ENCODE data around the gene SPATA31D4.
"Not testable (repeated sequence)": the region's sequence is repeated elsewhere in the genome, so short reads cannot be mapped to it uniquely, and the experiment has no call there.

Gene SPATA31D4

DNA sequence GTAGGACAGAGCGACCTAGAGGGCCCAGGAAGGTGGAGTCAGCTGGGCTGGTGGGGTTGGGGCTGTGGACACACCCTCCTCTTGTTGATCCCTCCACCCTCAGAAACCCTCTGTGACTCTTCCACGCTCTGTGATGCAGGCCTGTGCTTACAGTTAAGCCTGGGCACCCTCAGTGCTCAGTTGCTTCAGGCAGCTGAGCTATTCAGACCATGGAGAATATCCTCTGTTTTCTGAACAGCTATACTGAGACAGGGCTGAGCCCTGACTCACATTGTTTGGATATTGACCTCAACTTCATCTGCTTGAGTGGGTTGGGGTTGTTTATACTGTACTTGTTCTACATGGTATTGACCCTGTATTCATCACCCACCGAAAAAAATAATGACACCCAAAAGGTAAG is at the start of gene SPATA31D4:
Gene SPATA31D4 (plus strand): TSS at position 124 of the 400 bp plus-strand sequence. CDS start 86 bp downstream, at position 210.
- not testable (repeated sequence) for DNase-seq (ENCODE audit: low read depth in 2 of 2)

DNA sequence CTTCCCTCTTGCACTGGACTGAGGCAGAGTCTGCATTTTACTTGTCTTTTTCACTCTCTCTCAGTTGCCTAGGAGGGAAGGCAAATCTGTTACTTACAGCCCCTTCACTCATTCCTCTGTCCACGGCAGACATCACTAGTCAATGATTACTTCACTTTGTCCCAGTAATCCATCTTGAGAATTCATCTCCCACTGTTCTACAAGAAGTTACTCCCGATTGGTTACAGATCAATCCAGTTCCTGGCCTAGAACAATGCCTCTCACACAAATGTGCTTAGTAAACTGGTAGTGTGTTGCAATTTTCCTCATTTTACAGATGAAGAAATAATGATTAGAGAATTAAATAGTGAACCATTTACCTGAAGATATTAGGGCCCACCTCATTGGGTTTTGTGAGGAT is 49.7 kb upstream of the SPATA31D4 start:
- no peak for DNase-seq (ENCODE audit: low read depth in 2 of 2)

DNA sequence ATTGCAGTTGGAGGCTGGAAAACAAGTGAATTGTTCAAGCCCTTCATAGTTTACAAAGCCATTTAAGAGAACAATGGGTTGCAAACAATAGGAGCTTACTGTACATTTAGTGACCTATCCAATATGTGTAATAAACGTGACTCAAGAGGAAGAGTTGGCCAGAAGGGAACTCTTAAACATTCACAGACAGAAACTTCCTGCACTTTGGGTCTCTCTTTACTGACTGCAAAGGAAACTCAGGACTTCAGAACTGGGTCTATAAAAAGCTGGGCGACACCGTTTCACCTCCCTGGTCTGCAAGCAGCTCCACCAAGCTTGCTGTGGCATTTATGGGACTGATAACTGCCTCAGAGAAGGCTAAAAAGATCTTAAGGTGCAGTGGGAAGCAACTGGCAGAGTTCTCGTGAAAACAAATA is 48.7 kb upstream of the SPATA31D4 start:
- no peak for DNase-seq (ENCODE audit: low read depth in 2 of 2)

DNA sequence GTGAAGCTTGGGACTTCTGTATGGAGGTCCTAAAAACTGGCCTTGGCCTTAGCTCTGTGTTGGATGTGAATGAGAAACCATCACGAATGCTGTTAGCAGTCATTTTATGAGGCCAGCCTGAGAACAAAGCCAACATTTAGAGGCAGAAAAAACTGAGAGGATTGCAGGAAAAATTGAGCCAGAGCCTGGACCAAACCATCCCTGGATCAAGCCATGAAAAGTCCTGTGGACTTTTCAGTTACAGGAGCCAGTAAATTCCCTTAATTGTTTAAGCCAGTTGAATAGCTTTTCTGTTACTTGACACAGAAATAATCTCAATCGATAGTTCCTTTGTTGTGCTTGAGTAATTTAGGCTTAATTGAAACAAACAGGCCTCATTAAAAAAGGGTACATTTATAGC is 42.6 kb upstream of the SPATA31D4 start:
- DNase-seq (ENCODE audit: low read depth in 2 of 2): no peak

GRCh38 chr9:81886665-81887064 is 41.6 kb upstream of the SPATA31D4 start:
- no peak for DNase-seq (ENCODE audit: low read depth in 2 of 2)

DNA sequence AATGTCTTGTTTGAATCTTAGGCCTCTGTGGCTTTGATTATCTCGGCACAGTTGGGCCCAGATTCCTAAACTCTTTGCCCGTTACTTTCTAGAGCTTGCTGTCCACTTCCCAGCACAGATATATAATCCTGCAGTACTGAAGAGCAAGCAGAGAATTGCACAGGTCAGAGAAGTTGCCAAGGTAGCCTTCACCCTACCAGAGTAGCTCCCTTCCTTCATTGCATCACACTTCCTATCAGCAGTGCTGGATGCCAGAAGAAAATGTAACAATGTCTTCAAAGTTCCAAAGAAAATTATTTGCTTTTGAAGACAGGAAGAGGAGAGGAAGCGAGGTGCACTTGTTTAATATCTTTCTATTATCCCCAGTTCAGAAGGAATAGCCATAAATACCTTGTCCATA is 38.1 kb upstream of the SPATA31D4 start:
- no peak for DNase-seq (ENCODE audit: low read depth in 2 of 2)

GRCh38 chr9:81892440-81892839 is 35.8 kb upstream of the SPATA31D4 start:
- DNase-seq (ENCODE audit: low read depth in 2 of 2): no peak

GRCh38 chr9:81893929-81894328 is 34.3 kb upstream of the SPATA31D4 start:
- no peak for DNase-seq (ENCODE audit: low read depth in 2 of 2)

- DNase-seq (ENCODE audit: low read depth in 2 of 2): no peak
Measured at GRCh38 chr9:81894891-81895290, 33.3 kb upstream of the SPATA31D4 start.

GRCh38 chr9:81896070-81896469 is 32.2 kb upstream of the SPATA31D4 start:
- no peak for DNase-seq (ENCODE audit: low read depth in 2 of 2)

DNA sequence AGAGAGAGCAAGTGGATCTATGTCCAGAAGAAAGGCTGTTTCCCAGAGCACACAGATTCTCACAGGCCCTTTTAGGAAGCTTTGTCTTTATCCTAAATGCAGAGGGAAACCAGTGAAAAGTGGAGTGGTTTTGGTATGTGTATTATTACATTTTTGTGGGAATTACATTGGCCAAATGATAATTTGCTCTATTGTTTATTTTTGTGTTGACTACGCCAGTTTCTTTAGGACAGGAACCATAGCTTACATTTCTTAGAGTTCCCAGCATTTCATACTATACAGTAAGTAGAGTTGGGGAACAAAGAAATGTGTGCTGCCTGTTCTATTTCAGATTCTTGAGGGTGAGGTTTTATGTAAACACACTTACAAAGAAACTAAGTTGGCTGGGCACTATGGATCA is 29.4 kb upstream of the SPATA31D4 start:
- no peak for DNase-seq (ENCODE audit: low read depth in 2 of 2)

- DNase-seq (ENCODE audit: low read depth in 2 of 2): no peak
Measured at GRCh38 chr9:81902196-81902595, 26.0 kb upstream of the SPATA31D4 start.

GRCh38 chr9:81902626-81903025 is 25.6 kb upstream of the SPATA31D4 start:
- DNase-seq (ENCODE audit: low read depth in 2 of 2): no peak

GRCh38 chr9:81906671-81907070 is 21.6 kb upstream of the SPATA31D4 start:
- DNase-seq (ENCODE audit: low read depth in 2 of 2): no peak

DNA sequence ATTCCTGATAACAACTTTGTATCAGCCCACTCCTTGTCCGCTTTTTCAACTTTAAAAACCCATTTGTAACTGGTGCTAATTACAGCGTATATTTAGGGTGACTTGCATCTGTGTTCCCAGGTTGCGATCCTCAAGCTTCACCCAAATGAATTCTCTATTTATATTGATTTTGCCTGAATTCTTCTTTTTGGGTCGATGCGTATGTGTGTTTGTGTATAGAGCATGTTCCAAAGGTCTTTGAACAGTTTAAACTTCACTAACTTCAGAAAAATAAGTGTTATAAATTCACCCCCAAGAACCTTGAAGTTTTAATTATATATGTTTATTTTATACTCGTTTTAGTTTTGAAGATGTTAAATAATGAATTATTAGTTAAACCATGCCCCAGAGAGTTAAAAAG is 16.1 kb upstream of the SPATA31D4 start:
- DNase-seq (ENCODE audit: low read depth in 2 of 2): no peak

- no peak for DNase-seq (ENCODE audit: low read depth in 2 of 2)
Measured at GRCh38 chr9:81915801-81916505, 12.3 kb upstream of the SPATA31D4 start.

GRCh38 chr9:81918507-81918906 is 9.7 kb upstream of the SPATA31D4 start:
- DNase-seq (ENCODE audit: low read depth in 2 of 2): not testable (repeated sequence)

DNA sequence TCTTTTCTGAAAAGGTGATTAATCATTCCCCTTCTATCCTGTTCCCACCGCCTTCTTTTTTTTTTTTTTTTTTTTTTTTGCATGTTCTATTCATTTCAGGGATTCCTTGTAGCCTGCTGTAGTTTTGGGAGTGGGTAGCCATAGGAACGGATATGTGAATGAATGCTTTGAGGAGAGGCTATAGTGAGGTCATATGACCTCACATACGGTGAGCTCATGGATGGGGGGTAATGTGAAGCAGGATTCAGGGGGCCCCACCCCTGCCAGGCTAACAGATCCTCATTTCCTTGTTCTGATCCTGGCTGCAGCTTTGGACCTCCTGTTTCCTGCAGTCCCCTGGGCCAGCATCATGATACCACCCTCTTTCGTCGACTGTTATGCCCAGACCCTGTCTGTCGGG is 1.9 kb downstream of the SPATA31D4 start:
- not testable (repeated sequence) for DNase-seq (ENCODE audit: low read depth in 2 of 2)

DNA sequence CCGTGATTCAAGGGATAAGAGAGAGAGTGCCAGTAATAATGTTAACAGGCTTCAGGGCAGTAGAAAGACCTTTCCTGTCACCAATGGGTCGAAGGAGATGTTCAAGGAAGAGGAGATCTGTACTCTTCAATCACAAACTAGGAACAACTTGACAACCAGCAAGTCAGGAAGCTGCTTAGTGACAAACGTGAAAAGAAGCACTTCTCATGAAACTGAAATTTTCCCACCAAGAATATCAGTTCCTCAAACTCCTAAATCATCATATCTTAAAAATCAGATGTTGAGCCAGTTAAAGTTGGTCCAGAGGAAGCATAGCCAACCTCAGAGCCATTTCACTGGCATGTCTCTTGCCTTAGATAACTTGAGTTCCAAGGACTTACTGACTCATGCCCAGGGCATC is 5.3 kb downstream of the SPATA31D4 start:
- not testable (repeated sequence) for DNase-seq (ENCODE audit: low read depth in 2 of 2)

DNA sequence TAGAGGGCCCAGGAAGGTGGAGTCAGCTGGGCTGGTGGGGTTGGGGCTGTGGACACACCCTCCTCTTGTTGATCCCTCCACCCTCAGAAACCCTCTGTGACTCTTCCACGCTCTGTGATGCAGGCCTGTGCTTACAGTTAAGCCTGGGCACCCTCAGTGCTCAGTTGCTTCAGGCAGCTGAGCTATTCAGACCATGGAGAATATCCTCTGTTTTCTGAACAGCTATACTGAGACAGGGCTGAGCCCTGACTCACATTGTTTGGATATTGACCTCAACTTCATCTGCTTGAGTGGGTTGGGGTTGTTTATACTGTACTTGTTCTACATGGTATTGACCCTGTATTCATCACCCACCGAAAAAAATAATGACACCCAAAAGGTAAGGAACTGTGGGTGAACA is 15.2 kb downstream of the SPATA31D4 start, which contains the start of gene SPATA31D3:
Gene SPATA31D3 (plus strand): TSS at position 108 of the 400 bp plus-strand sequence. CDS start 86 bp downstream, at position 194.
- not testable (repeated sequence) for DNase-seq (ENCODE audit: low read depth in 2 of 2)

DNA sequence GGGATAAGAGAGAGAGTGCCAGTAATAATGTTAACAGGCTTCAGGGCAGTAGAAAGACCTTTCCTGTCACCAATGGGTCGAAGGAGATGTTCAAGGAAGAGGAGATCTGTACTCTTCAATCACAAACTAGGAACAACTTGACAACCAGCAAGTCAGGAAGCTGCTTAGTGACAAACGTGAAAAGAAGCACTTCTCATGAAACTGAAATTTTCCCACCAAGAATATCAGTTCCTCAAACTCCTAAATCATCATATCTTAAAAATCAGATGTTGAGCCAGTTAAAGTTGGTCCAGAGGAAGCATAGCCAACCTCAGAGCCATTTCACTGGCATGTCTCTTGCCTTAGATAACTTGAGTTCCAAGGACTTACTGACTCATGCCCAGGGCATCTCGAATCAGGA is 20.4 kb downstream of the SPATA31D4 start:
- not testable (repeated sequence) for DNase-seq (ENCODE audit: low read depth in 2 of 2)

- DNase-seq (ENCODE audit: low read depth in 2 of 2): no peak
Measured at GRCh38 chr9:81953096-81953495, 24.9 kb downstream of the SPATA31D4 start.

DNA sequence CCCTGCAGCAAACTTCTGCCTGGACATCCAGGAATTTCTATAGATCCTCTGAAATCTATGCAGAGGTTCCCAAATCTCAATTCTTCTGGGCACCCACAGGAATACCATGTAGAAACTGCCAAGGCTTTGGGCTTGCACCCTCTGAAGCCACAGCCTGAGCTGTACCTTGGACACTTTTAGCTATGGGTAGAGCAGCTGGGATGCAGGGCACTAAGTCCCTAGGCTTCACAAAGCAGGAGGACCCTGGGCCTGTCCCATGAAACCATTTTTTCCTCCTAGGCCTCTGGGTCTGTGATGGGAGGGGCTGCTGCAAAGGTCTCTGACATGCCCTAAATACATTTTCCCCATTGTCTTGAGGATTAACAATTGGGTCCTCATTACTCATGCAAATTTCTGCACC is 27.4 kb downstream of the SPATA31D4 start:
- no peak for DNase-seq (ENCODE audit: low read depth in 2 of 2)
